Measurements from ENCODE around the gene NDUFV2.

GRCh38 chr18:9053814-9054213 lies 48.7 kb upstream of the NDUFV2 start:
- no peak for TF ChIP-seq CTCF (IDR thresholded peaks at IDR 0.05 in 4 of 5, conservative IDR thresholded peaks at IDR 0.05 in 1 of 5)
- TF ChIP-seq POLR2A (IDR thresholded peaks at IDR 0.05), result no peak
